BLaER1 treated with 17β-estradiol and CSF1 and Interleukin-3, amounts not matched to agents 10 nM and 100 nM (cell line): ENCODE measurements around the gene ADAT2.
"Not testable (repeated sequence)": the region's sequence is repeated elsewhere in the genome, so short reads cannot be mapped to it uniquely, and the experiment has no call there.

ENCODE experiments used
- H3K27ac ChIP-seq, 11 experiments: shearing (Covaris generic); formaldehyde crosslinking; 2 replicates each; pipeline ENCODE4 v1.8.1; 2022
- H3K27me3 ChIP-seq, 11 experiments: shearing (Covaris generic); formaldehyde crosslinking; 2 replicates each; pipeline ENCODE4 v1.8.1; 2022
- H3K36me3 ChIP-seq, 11 experiments: shearing (Covaris generic); formaldehyde crosslinking; 2 replicates each; pipeline ENCODE4 v1.8.1; 2022
- H3K4me1 ChIP-seq, 10 experiments: shearing (Covaris generic); formaldehyde crosslinking; 2 replicates each; pipeline ENCODE4 v1.8.1; 2022
- H3K4me2 ChIP-seq, 11 experiments: shearing (Covaris generic); formaldehyde crosslinking; 2 replicates each; pipeline ENCODE4 v1.8.1; 2022
- H3K4me3 ChIP-seq, 10 experiments: shearing (Covaris generic); formaldehyde crosslinking; 2 replicates each; pipeline ENCODE4 v1.8.1; 2022
- H3K9ac ChIP-seq, 11 experiments: shearing (Covaris generic); formaldehyde crosslinking; 2 replicates each; pipeline ENCODE4 v1.8.1; 2022
- H3K9me3 ChIP-seq, 11 experiments: shearing (Covaris generic); formaldehyde crosslinking; replicated peaks in 1 of 11; 2 replicates each; pipeline ENCODE4 v1.8.1; 2022
- H4K20me1 ChIP-seq, 11 experiments: shearing (Covaris generic); formaldehyde crosslinking; 2 replicates each; pipeline ENCODE4 v1.8.1; 2022
- Cebpa-rat ChIP-seq, 11 experiments: shearing (Covaris generic); IDR thresholded peaks; 2 replicates each; pipeline ENCODE4 v1.8.1; 2022

Gene ADAT2

DNA sequence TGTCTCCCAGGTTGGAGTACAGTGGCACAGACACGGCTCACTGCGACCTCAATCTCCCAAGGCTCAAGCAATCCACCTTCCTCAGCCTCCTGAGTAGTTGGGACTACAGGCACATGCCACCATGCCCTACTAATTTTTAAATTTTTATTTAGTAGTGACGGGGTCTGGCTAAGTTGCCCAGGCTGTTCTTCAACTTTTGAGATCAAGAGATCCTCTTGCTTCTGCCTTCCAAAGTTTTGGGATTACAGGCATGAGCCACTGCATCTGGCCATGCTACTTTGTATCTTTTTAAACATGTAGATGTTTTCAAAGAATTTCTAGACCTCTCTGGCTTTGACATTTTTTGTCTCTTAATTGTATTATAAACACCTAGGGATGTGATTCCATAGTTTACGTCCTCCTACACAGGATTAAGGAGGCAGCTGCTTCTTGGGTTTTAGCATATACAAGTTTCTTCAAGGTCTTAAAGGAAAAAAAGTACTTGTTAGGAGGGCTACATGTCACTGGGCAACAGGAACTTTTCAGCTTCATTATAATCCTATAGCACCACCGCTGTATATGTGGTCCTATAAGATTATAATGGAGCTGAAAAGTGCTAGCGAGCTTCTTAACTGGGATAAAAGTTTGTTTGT is 1.3 kb downstream of the ADAT2 start:
- Histone ChIP-seq H3K9me3 (no peaks in the 10 kb centered on the region), H3K27ac (peak overlapping the region; percentile 54 to 91 (median 89); a peak in 21 of 22 replicates), H3K4me3 (peak overlapping the region; percentile 76 to 84 (median 80)), H3K4me1 (peaks cover 18 to 35% (median 25%) of the 10 kb centered on the region in 10 experiments), H3K36me3 (peaks cover 0 to 33% (median 7%) of the 10 kb centered on the region in 11 experiments; a peak in 11 of 22 replicates), H3K4me2 (peak overlapping the region; percentile 76 to 96 (median 89)), H4K20me1 (peaks cover 0 to 7% (median 0%) of the 10 kb centered on the region in 11 experiments; a peak in 2 of 22 replicates), H3K27me3 (no peaks in the 10 kb centered on the region), H3K9ac (peak overlapping the region; percentile 81 to 92 (median 90))
- TF ChIP-seq Cebpa-rat (IDR thresholded peaks at IDR 0.05) = no peak

DNA sequence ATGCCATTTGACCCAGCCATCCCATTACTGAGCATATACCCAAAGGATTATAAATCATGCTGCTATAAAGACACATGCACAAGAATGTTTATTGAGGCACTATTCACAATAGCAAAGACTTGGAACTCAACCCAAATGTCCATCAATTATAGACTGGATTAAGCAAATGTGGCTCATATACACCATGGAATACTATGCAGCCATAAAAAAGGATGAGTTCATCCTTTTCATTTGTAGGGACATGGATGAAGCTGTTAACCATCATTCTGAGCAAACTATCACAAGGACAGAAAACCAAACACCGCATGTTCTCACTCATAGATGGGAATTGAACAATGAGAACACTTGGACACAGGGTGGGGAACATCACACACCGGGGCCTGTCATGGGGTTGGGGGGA is 2.6 kb downstream of the ADAT2 start:
- H3K4me1 ChIP-seq = peaks cover 18 to 30% (median 24%) of the 10 kb centered on the region in 10 experiments
- not testable (repeated sequence) for H3K9me3 ChIP-seq, H3K27me3 ChIP-seq, H4K20me1 ChIP-seq, H3K9ac ChIP-seq, H3K4me2 ChIP-seq, H3K27ac ChIP-seq, H3K4me3 ChIP-seq
- peaks cover 9 to 32% (median 14%) of the 10 kb centered on the region in 11 experiments; a peak in 14 of 22 replicates for H3K36me3 ChIP-seq

DNA sequence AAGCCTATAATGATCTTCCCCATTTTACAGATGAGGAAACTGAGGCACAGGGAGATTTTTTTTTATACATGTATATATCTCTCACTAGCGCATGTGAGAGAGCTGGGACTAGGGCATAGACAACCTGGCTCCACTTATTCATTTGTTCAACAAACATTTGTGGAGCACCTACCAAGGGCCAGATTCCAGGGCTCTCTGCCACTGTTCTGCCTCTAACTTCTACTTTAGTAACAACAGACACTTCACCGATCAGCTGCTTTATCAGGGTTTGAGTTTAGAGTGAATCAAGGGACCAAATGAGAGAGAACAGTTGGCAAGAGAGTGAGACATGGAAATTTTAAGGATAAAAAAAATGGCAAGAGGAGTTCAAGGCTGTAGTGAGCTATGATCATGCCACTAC is 7.4 kb downstream of the ADAT2 start:
- no peak overlapping the region for H3K4me3 ChIP-seq
- H3K4me2 ChIP-seq = no peak overlapping the region
- H3K36me3 ChIP-seq = peaks cover 35 to 76% (median 47%) of the 10 kb centered on the region in 11 experiments
- TF ChIP-seq Cebpa-rat (IDR thresholded peaks at IDR 0.05) = no peak
- H3K27ac ChIP-seq = no peak overlapping the region
- no peaks in the 10 kb centered on the region for H3K4me1 ChIP-seq
- no peak overlapping the region for H3K9ac ChIP-seq
- H3K9me3 ChIP-seq = no peaks in the 10 kb centered on the region
- peaks cover 0 to 11% (median 0%) of the 10 kb centered on the region in 11 experiments; a peak in 3 of 22 replicates for H4K20me1 ChIP-seq
- no peaks in the 10 kb centered on the region for H3K27me3 ChIP-seq

DNA sequence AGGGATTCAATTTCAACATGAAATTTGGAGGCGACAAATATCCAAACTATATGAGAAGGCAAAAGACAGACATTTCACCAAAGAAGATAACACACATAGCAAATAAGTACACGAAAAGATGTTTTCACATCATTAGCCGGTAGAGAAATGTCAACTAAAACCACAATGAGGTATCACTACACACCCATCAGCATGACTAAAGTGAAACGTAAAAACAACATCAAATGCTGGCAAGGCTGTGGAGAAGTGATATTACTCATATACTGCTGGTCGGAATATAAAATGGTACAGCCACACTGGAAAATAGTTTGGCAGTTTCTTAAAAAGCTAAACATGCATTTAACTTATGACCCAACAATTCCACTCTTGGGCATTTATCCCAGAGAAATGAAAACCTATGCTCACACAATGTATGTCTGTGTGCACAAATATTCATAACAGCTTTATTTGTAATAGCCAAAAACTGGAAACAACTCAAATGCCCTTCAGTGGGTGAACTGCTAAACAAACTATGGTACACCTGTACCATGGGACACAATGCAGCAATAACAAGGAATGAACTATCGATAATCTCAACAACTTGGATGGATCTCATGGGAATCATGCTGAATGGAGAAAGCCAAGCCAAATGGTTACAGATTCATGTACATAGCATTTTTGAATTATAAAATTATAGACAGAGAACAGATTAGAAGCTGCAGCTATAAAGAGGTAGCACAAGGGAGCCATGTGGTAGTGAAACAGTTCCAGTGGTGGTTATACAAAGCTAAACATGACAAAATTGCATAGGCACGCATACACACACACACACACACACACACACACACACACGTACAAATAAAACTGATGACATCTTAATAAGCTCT is 8.6 kb downstream of the ADAT2 start:
- peaks cover 35 to 88% (median 53%) of the 10 kb centered on the region in 11 experiments for H3K36me3 ChIP-seq
- TF ChIP-seq Cebpa-rat (IDR thresholded peaks at IDR 0.05) = no peak
- H3K9ac ChIP-seq = no peak overlapping the region
- H3K27me3 ChIP-seq = no peaks in the 10 kb centered on the region
- no peak overlapping the region for H3K4me3 ChIP-seq
- no peaks in the 10 kb centered on the region for H3K9me3 ChIP-seq
- H3K4me1 ChIP-seq = no peaks in the 10 kb centered on the region
- no peak overlapping the region for H3K4me2 ChIP-seq
- peaks cover 0 to 11% (median 0%) of the 10 kb centered on the region in 11 experiments; a peak in 3 of 22 replicates for H4K20me1 ChIP-seq
- H3K27ac ChIP-seq = no peak overlapping the region

- H3K4me2 ChIP-seq = no peak overlapping the region
- H3K27me3 ChIP-seq = no peaks in the 10 kb centered on the region
- H3K4me3 ChIP-seq = no peak overlapping the region
- H3K9me3 ChIP-seq = no peaks in the 10 kb centered on the region
- no peak for TF ChIP-seq Cebpa-rat (IDR thresholded peaks at IDR 0.05)
- peaks cover 0 to 11% (median 0%) of the 10 kb centered on the region in 11 experiments; a peak in 1 of 22 replicates for H4K20me1 ChIP-seq
- H3K4me1 ChIP-seq = no peaks in the 10 kb centered on the region
- no peak overlapping the region for H3K9ac ChIP-seq
- no peak overlapping the region for H3K27ac ChIP-seq
- peaks cover 41 to 92% (median 60%) of the 10 kb centered on the region in 11 experiments for H3K36me3 ChIP-seq
Observed at GRCh38 chr6:143441010-143441409, 9.5 kb downstream of the ADAT2 start.

DNA sequence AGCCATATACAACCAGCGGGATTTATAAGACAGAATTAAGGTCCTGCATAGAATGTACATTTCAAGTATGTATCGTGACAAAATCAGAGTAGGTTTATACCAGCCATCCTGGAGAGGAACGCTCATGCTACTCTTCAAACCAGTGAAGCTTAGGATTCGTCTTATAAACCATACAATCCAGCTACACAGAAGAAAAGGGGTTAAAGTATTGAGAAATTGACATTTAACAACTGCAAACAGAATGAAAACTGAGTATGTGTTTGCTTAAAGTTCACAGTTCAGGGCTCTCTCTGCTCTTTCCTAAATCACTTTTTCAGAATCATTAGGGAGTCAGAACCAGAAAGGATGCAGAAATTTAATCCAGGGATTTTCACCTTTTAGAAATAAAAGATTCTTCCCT is 17.9 kb downstream of the ADAT2 start:
- no peak overlapping the region for H3K4me3 ChIP-seq
- H3K27me3 ChIP-seq = no peaks in the 10 kb centered on the region
- peaks cover 0 to 3% (median 0%) of the 10 kb centered on the region in 11 experiments; a peak in 1 of 22 replicates for H4K20me1 ChIP-seq
- H3K9me3 ChIP-seq = no peaks in the 10 kb centered on the region
- H3K27ac ChIP-seq = no peak overlapping the region
- no peak overlapping the region for H3K4me2 ChIP-seq
- H3K36me3 ChIP-seq = peaks cover 27 to 93% (median 52%) of the 10 kb centered on the region in 11 experiments
- H3K4me1 ChIP-seq = no peaks in the 10 kb centered on the region
- no peak overlapping the region; a peak in 1 of 22 replicates for H3K9ac ChIP-seq
- no peak for TF ChIP-seq Cebpa-rat (IDR thresholded peaks at IDR 0.05)

DNA sequence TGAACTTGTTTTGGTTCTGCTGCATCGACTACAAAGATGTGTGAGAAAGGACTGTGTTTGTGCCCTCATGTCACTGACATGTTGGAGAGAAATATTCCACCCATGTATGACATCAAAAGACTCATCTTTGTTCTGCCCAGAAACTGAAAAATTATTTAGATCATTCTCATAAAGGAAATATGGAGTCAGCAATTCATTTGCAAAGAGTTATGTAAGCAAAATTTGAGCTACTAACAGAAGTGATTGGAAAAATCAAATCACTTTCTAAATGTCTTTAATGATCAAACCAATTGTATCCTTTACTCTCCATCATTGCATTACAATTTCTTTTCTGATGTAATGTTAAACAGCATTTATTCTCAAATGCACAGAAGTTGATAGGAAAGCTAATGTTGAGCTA is 19.3 kb downstream of the ADAT2 start:
- no peak overlapping the region for H3K4me3 ChIP-seq
- H3K4me1 ChIP-seq = no peaks in the 10 kb centered on the region
- no peaks in the 10 kb centered on the region for H3K9me3 ChIP-seq
- no peak overlapping the region for H3K27ac ChIP-seq
- no peak overlapping the region for H3K4me2 ChIP-seq
- no peak overlapping the region for H3K9ac ChIP-seq
- no peaks in the 10 kb centered on the region for H3K27me3 ChIP-seq
- TF ChIP-seq Cebpa-rat (IDR thresholded peaks at IDR 0.05) = no peak
- H4K20me1 ChIP-seq = peaks cover 0 to 3% (median 0%) of the 10 kb centered on the region in 11 experiments; a peak in 1 of 22 replicates
- H3K36me3 ChIP-seq = peaks cover 23 to 83% (median 40%) of the 10 kb centered on the region in 11 experiments

GRCh38 chr6:143429970-143430369 is 20.5 kb downstream of the ADAT2 start:
- Histone ChIP-seq H3K9me3 (no peaks in the 10 kb centered on the region), H3K4me2 (no peak overlapping the region), H3K27me3 (no peaks in the 10 kb centered on the region), H3K36me3 (peaks cover 16 to 76% (median 30%) of the 10 kb centered on the region in 11 experiments; a peak in 21 of 22 replicates), H3K4me3 (no peak overlapping the region), H4K20me1 (peaks cover 0 to 3% (median 0%) of the 10 kb centered on the region in 11 experiments; a peak in 1 of 22 replicates), H3K9ac (no peak overlapping the region), H3K4me1 (no peaks in the 10 kb centered on the region), H3K27ac (no peak overlapping the region)
- TF ChIP-seq Cebpa-rat (IDR thresholded peaks at IDR 0.05) = no peak

GRCh38 chr6:143427109-143427817 is 23.2 kb downstream of the ADAT2 start:
- no peaks in the 10 kb centered on the region for H3K9me3 ChIP-seq
- no peaks in the 10 kb centered on the region for H3K4me1 ChIP-seq
- no peak for TF ChIP-seq Cebpa-rat (IDR thresholded peaks at IDR 0.05)
- H3K27me3 ChIP-seq = no peaks in the 10 kb centered on the region
- no peak overlapping the region for H3K4me2 ChIP-seq
- no peak overlapping the region for H3K27ac ChIP-seq
- H3K9ac ChIP-seq = no peak overlapping the region
- H4K20me1 ChIP-seq = peaks cover 0 to 3% (median 0%) of the 10 kb centered on the region in 11 experiments; a peak in 1 of 22 replicates
- no peak overlapping the region for H3K4me3 ChIP-seq
- H3K36me3 ChIP-seq = peaks cover 3 to 57% (median 14%) of the 10 kb centered on the region in 11 experiments; a peak in 18 of 22 replicates
